HG03521 (cell line): ENCODE measurements around the gene NNT.
"Not testable (repeated sequence)": the region's sequence is repeated elsewhere in the genome, so short reads cannot be mapped to it uniquely, and the experiment has no call there.

ENCODE experiments used
- ATAC-seq: cut with Tn5 transposase; IDR thresholded peaks from one replicate; pipeline ENCODE4 v1.9.1; 2021; ENCODE audit warnings: mild to moderate bottlenecking, moderate library complexity; ENCODE audit not compliant: unreplicated experiment

NNT gene

DNA sequence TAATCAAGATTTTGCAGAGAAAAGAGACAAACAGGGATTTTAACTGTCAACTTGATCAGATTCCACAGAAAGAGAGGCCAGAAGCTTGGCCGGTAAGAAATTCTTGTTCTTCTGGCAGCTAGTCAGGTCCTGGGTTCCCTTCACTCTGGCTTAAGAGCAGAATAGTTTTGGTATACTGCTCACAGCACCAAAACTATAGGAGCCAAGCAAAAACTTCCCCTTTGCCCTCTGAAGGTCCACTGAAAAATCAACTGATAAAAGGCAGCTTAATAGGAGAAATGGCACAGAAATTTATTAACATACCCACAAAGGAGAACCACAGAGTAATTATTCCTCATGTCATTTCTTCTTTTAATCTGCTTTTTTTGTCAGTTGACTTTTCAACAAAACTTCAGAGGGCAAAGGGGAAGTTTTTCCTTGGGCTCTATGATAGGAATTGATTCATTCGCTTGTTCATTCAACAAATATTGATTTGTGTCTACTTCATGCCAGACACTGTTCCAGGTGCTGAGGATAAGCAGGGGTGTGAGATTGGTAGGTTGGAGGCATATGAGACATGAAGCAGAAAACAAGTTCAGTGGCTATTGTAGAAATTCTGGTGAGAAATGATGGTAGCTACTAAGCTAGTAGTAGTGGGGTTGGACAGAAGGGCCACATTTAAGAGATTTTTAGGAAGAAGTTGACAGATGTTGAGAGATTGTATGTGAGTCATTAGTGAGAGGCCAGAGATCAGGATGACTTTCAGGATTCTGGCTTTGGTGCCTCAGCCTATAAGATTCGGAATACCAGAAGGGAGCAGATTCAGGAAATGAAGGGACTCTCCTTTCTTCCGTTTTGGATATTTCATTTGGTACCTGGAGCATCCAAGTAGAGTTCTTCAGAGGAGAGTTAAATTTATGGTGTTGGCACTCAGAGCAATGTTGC is 20.6 kb upstream of the NNT start:
- ATAC-seq: no peak

DNA sequence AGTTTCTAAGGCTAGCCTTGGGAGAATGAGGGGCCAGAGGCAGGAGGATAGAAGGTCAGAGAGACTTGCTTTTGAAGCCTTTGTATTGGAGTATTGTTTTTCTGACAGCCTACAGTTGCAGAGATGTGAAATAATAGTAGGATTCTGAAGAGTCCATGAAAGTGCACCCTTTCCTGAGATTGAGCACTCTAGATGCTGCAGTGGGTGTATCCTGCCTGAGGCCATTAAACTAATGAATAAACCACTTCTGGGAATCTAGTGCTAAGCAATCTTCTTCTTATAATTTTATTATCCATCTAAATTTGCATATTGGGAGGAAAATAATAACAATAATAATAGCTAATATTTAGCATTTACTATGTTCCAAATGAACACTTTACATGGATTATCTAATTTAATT is 19.3 kb upstream of the NNT start:
- no peak for ATAC-seq

DNA sequence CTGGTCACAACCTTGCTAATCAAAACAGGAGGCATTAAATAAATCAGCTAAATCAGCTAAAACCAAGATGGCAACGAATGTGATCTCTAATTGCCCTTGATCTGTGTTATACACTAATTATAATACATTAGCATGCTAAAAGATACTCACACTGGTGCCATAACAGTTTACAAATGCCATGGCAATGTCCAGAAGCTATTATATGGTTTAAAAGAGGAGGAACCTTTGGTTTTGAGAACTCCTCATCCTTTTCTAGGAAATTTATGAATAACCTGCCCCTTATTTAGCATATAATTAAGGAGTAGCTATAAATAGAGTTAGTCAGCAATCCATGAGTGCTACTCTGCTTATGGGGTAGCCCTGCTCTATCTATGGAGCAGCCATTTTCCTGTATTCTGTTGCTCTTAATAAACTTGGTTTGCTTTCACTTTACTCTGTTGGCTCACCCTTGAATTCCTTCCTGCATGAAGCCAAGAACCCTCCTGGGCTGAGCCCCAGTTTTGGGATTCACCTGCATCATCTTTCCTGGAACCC is 18.7 kb upstream of the NNT start:
- no peak for ATAC-seq

DNA sequence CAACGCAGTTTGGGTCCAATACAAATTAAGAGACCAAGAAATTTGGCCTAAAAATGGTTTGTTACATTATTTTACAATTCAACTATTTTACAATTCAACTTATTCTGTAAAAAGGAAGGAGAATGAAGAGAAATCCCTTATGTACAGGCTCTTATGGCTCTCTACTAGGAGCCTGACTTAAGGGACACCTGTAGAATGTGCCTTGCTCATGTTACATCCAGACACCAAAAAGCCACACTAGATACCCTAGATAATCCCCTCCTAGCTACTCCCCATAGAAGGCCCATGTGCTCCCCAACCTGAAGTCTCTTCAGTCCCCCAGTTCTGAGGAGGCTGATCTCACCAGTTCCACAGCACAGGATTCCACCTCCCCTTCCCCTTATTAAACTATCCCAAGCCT is 14.1 kb upstream of the NNT start:
- ATAC-seq: no peak

DNA sequence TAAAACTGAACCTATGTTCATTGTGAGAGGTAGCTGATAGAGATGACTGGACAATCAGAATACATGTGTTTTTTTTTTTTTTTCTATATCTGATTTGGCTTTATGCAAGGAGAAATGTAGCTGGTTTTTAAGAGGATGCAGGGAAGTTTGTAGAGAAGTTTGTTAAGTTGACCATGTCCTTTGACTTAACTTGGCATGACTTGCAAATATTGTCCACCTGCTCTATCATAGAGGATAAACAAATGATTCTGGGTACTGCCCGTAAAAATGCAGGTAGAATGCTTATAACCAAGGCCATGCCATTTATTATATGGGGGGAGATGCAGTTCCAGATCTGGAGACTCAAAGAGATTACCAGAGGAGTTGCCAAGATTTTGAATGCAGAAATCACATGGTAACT is 13.7 kb upstream of the NNT start:
- ATAC-seq: no peak

DNA sequence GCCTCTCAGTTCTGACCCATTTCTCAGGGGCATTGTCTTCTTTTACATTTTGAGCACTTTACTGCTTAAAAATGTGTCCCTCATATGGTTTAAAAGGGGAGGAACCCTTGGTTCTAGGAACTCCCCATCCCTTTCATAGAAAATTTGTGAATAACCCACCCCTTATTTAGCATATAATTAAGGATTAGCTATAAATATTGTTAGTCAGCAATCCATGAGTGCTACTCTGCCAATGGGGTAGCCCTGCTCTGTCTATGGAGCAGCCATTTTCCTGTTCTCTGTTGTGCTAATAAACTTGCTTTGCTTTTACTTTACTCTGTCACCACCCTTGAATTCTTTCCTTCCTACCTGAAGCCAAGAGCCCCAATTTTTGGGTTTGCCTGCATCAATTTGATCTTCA is 12.3 kb upstream of the NNT start:
- ATAC-seq: no peak

DNA sequence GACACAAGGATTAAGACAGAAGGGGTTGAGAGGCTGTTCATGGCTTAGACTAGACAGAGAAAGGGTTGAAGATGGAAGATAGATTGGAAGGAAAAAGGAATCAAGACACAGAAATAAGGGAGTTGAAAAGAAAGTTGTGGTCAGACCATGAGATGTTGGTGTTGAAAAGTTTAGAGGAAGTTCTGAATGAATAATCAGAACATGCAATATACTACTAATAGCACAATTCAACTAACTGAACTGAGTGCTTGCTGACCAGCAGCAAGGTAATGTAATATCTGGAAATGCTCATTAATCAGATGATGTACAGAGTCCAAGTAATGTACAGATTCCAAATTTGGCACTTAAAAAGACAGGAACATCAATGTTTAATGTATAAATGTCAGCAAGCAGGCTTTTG is 10.6 kb upstream of the NNT start:
- no peak for ATAC-seq

DNA sequence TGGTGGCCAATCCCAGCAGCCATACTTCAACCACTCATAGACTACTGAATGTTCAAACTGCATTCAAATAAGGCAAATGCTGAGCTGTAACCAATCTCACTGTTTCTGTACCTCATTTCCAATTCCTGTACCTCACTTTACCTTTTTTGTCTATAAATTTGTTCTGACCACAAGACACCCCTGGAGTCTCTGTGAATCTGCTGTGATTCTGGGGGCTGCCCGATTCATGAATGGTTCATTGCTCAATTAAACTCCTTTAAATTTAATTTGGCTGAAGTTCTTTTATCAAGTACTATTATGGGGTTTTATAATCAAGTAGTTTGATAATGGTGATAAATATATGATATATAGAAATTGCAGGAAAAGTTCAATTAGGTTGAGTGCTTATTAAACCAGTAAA is 4.1 kb upstream of the NNT start:
- ATAC-seq: not testable (repeated sequence)

DNA sequence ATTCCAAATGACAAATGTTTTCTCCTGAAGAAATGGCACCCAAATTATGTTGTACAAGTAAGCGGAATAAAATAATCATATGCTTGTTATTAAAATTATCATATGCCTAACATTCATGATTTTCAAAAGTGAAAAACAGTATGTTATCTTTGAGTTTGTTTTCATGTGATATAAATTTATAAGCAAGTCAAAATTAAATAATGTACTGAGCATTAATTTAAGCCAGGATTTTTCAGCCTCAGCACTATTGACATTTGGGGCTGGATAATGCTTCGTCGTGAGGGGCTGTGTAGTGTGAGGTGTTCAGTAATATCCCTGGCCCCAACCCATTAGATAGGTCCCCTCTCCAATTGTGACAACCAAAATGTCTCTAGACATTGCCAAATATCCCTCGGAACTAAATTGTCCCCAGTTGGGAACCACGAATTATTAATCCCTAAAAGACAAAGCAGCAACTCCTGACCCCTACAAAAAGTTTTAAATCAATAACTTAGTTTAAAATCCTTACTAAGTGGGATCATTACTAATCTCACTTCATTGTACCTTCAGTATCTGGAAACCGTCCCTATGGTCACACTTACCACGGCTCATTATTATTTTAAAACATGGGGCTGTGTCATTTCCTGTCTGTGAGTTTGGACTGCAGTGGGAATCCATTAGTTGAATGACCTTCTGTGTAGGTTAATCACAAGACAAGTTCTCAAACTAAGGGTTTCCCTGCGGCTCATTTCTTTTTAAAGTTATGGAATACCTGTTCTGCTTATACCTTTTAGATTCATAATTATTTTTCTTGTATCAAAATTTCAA is 1.3 kb upstream of the NNT start:
- peak; percentile 25 for ATAC-seq

DNA sequence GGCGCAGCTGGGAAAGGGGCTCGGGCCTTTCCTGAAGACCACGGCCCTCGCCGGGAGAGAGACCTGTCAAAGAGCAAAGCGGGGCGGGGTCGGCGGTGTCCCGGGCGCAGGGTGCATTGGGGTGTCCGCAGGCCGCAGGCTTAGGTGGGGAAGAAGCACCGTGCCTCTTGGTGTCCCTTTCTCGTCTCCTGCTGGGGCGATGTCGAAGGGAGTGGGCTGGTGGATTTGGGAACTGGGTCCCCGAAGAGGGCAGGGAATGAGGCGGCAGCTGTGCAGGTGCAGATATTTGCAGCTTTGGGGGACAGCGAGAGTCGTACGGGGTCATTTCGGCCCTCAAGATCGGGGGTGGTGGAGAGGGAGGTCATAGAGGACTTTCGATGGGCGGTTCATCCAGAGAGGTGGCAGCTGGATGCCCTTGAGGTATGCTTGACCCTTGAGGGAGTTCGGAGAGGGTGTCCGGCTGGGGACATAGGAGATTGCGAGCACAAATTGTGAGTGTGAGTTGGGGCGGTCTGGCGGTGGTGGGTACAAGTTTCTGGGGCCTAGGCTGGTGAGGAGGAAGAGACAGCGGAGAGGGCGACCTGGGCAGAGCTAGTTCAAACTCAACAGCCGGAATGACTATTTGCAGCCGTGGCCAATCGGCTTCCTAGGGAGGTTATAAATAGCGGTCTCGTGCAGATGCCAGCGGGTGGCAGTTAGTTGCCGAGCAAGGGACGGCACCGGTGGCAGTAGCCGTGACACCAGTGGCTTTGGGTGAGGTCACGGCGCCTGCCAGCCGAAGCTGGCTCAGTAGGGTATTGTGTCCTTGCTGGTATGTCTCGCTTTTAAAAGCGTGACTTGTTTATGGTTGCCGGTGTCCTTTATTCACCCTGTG is 601 bp downstream of the NNT start:
- peak; percentile 26 for ATAC-seq

DNA sequence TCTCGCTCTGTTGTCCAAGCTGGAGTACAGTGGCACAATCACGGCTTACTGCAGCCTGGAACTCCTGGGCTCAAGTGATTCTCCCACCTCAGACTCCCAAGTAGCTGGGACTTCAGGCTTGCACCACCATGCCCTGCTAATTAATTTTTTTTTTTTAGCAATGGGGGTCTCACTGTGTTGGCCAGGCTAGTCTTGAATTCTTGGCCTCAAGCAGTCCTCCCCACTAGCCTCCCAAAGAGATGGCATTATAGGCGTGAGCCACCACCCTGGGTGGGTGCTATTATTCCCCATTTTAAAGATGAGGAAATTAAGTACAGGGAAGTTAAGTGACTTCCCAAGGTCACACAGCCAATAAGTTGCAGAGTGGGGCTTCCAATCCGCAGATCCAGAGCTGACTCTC is 1.7 kb downstream of the NNT start:
- ATAC-seq: no peak

DNA sequence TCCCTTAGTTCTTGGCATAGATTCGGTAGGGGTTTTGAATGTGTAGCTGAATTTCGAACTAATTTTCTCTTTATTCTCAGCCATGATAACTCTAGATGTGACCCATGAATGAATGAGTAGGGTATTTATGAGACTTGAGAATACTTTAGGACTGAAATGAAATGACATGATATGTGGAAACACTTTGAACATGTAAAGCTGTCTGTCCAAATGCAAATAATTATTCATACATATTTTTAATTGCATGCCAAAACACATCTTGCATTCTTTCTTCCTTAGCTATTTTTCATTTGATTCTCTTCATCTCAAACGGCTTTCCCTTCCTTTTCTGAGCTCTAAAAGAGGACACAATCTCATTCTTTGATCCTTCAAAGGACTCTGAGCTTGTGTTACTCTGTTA is 3.4 kb downstream of the NNT start:
- no peak for ATAC-seq

DNA sequence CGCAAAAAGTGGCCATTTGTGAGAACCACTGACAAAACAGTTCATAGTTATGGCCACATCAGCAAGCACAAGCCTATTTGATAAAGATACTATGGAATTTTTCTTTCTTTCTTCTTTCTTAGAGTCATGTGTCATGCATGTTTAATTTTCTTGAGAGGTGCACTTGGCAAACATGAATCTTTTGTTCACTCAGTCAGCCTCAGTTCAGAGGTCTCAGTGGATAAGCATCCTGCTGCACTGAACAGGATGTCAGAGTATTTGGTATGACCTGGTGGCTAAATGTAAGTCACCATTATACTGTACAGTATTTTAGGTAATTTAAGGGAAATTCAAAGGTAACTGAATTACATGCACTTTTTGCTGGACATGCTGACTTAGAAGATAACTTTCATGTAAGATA is 5.4 kb downstream of the NNT start:
- ATAC-seq: no peak

DNA sequence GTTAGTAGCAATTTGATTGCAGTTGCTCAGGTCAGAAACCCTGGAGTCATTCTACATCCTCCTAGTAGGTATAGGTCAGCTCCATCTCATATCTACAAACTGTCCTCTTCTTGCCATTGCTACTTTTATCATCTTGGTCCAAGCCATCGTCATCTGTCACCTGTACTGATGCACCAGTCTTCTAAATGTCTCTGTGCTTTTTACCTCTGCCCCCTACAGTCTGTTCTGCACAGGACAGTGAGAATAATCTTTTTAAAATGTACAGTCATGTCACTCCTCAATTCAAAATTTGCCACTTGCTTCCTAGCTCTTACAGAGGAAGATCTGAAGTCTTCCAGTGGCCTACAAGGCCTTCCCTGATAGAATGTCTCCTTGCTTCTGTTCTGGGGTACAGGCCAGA is 6.8 kb downstream of the NNT start:
- ATAC-seq: peak; percentile 85

DNA sequence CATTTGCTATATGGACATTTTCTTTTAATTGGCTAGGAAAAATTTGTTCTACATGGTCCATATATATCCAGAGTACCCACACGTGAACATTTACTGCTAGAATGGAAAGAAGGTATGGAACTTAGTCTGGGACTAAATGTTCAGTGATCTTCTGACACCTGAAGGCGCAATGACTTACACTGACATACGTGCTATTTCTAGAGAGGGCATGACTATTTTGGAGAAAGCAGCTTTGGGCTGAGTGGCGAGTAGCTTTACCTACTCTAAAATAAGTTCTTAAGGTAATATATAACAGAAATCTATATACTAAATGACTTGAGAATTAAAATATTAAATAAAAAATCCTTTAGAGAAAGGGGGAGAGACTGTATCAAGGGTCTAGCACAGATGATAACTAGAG is 10.4 kb downstream of the NNT start:
- ATAC-seq: no peak

DNA sequence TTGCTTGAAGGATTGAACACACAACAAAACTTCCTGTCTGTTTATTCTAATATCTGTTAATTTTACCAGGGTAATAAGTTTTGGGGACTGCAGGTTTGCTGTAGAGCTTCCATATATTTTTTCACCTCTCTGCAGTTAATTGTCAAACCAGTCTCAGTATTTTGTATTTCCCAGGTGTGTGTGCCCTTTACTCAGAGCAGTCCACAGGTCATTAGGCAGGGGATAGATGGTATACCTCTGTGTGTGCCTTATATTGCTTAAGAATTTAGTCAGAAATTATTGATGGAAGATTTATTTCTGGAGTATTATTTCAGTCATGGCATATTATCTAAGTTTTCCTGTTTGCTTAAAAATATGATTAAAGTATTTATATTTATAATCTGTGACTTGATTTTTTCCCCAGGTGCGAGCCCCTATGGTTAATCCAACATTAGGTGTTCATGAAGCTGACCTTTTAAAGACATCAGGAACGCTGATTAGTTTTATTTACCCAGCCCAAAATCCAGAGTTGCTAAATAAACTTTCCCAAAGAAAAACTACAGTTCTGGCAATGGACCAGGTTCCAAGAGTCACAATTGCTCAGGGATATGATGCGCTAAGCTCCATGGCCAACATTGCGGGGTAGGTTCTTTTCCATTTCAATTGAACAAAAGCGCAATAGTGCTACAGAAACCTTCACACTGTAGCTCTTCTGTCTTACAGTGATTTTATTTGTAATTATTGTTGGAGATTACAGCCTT is 12.6 kb downstream of the NNT start:
- no peak for ATAC-seq

DNA sequence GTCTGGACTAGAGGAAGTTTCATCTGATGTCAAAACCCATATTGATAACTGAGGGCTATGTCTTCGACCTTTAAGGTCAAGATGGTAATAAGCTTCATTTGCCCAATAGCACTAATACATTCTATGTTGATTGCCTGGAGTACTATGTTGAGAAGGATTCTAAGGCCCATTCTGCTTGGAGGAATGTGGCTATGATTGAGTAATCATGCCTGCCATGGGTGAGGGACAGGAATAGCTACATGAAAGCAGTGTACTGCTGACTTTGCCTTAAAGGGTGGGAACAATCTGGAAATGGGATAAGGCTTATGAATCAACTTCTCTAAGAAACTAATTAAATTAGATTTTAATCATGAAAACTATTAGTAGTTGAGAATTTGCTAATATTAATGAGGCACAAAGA is 13.6 kb downstream of the NNT start:
- ATAC-seq: no peak

DNA sequence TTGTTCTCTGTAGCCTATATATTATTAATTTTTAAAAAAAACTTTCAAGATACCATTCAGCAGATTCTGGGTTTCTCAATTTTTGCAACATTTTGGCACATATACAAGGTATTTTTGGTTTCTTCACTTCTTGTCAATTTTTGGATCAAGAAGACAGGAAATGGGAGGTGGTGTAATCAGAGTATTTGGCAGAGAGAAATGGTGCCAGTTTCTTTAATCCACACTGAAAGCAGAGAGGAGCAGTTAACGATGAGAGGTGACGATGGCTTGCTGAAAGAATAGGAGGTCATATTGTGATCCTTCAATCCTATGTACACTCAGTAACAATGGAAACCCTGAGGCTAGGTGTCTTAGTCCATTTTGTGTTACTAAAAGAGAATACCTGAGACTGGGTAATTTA is 16.4 kb downstream of the NNT start:
- ATAC-seq: no peak

DNA sequence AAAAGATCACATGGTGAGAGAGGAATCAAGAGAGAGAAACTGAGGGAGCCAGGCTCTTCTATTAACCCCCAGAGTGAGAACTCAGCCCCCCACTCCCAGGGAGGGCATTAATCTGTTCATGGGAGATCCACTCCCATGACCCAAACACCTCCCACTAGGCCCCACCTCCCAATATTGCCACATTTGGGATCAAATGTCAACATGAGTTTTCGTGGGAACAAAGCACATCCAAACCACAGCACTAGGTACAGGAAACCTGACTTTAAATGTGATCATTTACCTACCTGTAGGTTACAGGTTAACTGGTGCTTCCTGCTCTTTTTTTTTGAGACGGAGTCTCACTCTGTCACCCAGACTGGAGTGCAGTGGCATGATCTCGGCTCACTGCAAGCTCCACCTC is 16.9 kb downstream of the NNT start:
- no peak for ATAC-seq

DNA sequence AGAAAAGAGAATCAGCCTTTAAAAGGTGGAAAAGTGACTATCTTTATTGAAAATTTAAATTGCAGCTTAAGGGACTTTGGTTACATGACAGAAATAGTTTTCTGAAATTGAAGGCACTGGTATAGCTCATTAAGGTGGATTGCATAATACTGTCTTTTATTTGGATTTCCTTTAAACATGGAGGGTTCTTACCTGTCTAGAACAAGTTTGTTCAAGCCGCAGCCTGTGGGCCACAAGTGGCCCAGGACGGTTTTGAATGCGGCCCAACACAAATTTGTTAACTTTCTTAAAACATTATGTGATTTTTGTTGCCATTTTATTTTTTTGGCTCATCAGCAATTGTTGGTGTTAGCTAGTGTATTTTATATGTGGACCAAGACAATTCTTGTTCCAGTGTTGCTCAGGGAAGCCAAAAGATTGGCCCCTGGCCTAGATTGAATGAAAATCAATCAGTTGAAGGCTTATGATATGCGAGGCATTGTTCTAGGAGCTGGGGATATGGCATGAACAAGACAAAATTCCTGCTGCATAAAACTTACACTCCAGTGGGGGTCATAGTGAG is 18.0 kb downstream of the NNT start:
- ATAC-seq: no peak
